Kidney epithelial cell (primary cell): Measurements from ENCODE around the gene KPNB1. TPM values are rescaled to one million over a fixed set of nuclear protein-coding genes. Genes with fewer than 3 reads are reported as not detected.
A peak's percentile ranks its signal among the peaks of the same experiment; 100 is the strongest.

Experiments
- DNase-seq: peaks from one replicate; pipeline ENCODE4 v3.0.0-alpha.2; 2010; ENCODE audit warnings: low read depth
- H3K27me3 ChIP-seq: 2 replicates; pipeline ENCODE4 v1.6.0; 2011; ENCODE audit warnings: low read length; ENCODE audit not compliant: control insufficient read depth, insufficient read depth
- H3K36me3 ChIP-seq: 2 replicates; pipeline ENCODE4 v1.5.1; 2011; ENCODE audit warnings: low read length; ENCODE audit not compliant: control insufficient read depth, insufficient read depth
- H3K4me3 ChIP-seq: 2 replicates; pipeline ENCODE4 v1.5.1; 2011; ENCODE audit warnings: low read depth, mild to moderate bottlenecking, control low read depth, low read length
- total RNA-seq: library from RNA; depleted of rRNA; stranded (reverse); fragments of >200 nt; gene quantifications from 2 replicates; pipeline ENCODE4 v1.2.3, GENCODE V29; 2015
- TF ChIP-seq, protein P1 (sequence below): IDR thresholded peaks from 2 replicates; pipeline ENCODE4 v1.5.1; 2011; ENCODE audit warnings: mild to moderate bottlenecking, moderate library complexity, low read length, control low read depth, inconsistent platforms; ENCODE audit not compliant: insufficient read depth, poor library complexity, severe bottlenecking

The KPNB1 gene
- total RNA-seq, 1 donor from 2014 or later: 249 TPM

- Histone ChIP-seq H3K4me3 (no peak overlapping the region), H3K27me3 (no peaks in the 10 kb centered on the region), H3K36me3 (peaks cover 3% of the 10 kb centered on the region)
- no peak for DNase-seq
- TF ChIP-seq, protein P1, sequence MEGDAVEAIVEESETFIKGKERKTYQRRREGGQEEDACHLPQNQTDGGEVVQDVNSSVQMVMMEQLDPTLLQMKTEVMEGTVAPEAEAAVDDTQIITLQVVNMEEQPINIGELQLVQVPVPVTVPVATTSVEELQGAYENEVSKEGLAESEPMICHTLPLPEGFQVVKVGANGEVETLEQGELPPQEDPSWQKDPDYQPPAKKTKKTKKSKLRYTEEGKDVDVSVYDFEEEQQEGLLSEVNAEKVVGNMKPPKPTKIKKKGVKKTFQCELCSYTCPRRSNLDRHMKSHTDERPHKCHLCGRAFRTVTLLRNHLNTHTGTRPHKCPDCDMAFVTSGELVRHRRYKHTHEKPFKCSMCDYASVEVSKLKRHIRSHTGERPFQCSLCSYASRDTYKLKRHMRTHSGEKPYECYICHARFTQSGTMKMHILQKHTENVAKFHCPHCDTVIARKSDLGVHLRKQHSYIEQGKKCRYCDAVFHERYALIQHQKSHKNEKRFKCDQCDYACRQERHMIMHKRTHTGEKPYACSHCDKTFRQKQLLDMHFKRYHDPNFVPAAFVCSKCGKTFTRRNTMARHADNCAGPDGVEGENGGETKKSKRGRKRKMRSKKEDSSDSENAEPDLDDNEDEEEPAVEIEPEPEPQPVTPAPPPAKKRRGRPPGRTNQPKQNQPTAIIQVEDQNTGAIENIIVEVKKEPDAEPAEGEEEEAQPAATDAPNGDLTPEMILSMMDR: no peak
Observed at GRCh38 chr17:47652570-47652969, 2.9 kb downstream of the KPNB1 start.

- H3K4me3 ChIP-seq: no peak overlapping the region
- no peaks in the 10 kb centered on the region for H3K27me3 ChIP-seq
- no peak for DNase-seq
- H3K36me3 ChIP-seq: peaks cover 3% of the 10 kb centered on the region
- TF ChIP-seq, protein P1: no peak
Observed at GRCh38 chr17:47653442-47653841, 3.7 kb downstream of the KPNB1 start.

DNA sequence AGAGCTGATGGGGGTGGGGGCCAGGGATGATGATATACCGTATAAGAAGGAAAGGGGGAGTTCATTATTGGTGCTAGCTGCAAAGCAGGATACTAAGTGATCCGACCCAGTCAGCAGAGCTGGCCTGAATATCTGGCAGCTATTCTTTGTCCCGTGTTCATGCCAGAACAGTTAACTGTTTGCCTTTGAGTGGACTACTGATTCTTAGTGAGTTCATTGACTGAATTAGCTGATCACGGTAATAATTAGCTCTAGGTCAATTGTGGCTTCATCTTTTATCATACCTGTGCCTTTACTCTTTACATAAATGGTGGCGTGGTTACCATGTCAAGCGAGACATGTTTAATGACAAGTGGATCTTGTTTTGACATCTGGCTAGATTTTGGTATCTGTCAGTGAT is 5.3 kb downstream of the KPNB1 start:
- no peaks in the 10 kb centered on the region for H3K27me3 ChIP-seq
- peaks cover 3% of the 10 kb centered on the region for H3K36me3 ChIP-seq
- TF ChIP-seq, protein P1: no peak
- no peak for DNase-seq
- H3K4me3 ChIP-seq: no peak overlapping the region

DNA sequence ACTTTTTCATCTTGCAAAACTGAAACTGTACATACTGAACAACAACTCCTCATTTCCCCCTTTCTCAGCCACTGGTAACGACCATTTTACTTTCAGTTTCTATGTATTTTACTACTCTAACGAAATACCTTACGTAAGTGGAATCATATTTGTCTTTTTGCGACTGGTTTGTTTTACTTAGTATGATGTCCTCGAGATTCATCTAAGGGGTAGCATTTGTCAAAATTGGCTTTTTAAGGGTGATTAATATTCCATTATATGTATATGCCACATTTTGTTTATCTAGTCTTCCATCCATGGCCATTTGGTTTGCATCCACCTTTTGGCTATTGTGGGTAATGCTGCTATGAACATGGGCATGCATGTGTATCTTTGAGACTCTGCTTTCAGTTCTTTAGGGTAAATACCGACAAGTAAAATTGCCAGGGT is 10.4 kb downstream of the KPNB1 start:
- no peak for DNase-seq
- Histone ChIP-seq H3K27me3 (no peaks in the 10 kb centered on the region), H3K4me3 (no peak overlapping the region), H3K36me3 (peaks cover 3% of the 10 kb centered on the region)
- TF ChIP-seq, protein P1: no peak

DNA sequence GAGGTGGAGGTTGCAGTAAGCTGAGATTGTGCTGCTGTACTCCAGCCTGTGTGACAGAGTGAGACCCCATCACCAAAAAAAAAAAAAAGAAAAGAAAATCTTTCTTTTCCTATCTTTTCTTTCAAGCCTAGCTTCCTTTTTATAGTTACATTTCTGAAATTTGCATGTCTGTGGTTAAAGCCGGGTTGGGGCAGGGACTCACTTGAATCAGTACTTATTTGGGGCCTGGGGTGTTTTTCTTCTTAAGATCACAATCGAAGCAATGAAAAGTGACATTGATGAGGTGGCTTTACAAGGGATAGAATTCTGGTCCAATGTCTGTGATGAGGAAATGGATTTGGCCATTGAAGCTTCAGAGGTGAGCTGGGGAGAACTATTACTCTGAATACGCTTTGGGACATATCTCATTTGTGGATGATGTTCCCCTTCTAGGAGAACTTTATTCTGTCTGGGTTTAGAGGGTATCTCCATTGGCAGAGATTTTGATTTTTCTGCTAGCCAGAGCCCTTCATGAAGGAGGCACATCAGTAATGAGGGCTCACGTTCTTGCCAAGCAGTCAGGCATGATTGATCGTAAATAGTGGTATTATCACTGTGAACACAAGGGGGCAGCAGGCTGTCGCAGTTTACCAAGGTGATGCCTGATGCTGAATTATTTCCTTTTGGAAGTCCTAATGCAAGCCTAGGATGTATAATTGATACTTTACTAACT is 14.3 kb downstream of the KPNB1 start:
- Histone ChIP-seq H3K4me3 (no peak overlapping the region), H3K27me3 (no peaks in the 10 kb centered on the region), H3K36me3 (peaks cover 2% of the 10 kb centered on the region)
- DNase-seq: no peak
- TF ChIP-seq, protein P1: peak; percentile 79

DNA sequence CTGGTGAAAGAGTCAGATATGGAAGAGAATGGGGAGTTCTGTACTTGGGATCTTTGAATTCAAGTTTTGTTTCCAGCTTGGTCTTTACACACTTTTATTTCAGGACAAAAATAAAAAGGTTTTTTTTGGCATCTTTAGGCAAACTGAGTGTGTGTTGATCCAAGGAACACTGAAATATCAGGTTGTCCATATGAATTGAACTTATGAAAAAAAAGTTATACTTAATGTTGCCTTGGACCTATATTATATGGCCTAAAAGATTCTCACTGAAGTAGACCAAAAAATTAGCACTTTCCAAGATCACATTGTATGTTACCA is 14.9 kb downstream of the KPNB1 start:
- no peak overlapping the region for H3K4me3 ChIP-seq
- H3K27me3 ChIP-seq: no peaks in the 10 kb centered on the region
- TF ChIP-seq, protein P1: no peak
- H3K36me3 ChIP-seq: peaks cover 2% of the 10 kb centered on the region
- no peak for DNase-seq
